Activated CD4-positive, alpha-beta T cell treated with anti-CD3 and anti-CD28 coated beads, Interleukin-2, amount 50 U/mL, for 24 hours (primary cell): ENCODE measurements around the gene ZFYVE28.

Experiments
- DNase-seq, 2 donors: peaks; one replicate each; pipeline ENCODE4 v3.0.0-alpha.2; 2020; ENCODE audit warnings: low read depth in 1 of 2, low spot score in 1 of 2

The ZFYVE28 gene

DNA sequence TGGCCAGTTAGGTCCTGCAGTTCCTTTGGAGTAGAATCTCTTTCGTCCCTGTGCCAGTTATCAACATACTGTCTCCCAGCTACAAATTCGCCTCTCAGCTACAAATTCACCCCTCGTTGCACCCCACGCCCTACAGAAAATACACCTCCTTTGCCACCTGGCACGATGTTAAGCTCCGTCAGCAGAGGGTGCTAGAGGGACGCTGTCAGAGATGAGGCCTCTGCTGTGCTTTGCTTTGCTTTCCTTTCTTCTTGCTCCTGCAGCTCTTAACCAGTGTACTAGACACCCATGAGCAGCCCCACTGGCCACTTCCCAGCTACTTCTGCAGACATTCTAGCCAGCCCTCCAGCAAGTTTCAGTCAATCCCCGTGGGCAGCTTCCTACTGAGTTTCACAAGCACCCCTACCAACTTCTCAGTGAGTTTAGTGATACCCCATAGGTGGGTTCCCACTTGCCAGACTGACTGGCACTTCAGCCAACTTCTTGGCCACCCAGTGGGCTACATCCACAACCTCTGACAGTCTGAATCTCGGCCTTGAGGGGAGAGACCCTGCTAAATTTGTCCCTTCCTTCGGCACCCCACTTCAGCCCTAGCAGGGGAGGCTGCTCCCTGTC lies 198.3 kb downstream of the ZFYVE28 start:
- peak; percentile 61 to 69 for DNase-seq
